GM23248 (cell line): ENCODE data around the gene ZFP36.

ENCODE experiments used
- EZH2 ChIP-seq: fragments of 200-600 bp; sonication (generic); IDR thresholded peaks from 2 replicates; pipeline ENCODE4 v1.6.1; 2018; ENCODE audit warnings: antibody characterized with exemption, mild to moderate bottlenecking; ENCODE audit not compliant: insufficient read depth, poor library complexity, severe bottlenecking
- EZH2phosphoT487 ChIP-seq: fragments of 200-600 bp; sonication (generic); IDR thresholded peaks from 2 replicates; pipeline ENCODE4 v1.6.1; 2018; ENCODE audit warnings: antibody characterized with exemption, moderate library complexity, mild to moderate bottlenecking, low read depth; ENCODE audit not compliant: insufficient read depth

GRCh38 chr19:39424934-39425333 lies 18.3 kb downstream of the ZFP36 start:
- TF ChIP-seq EZH2phosphoT487 (no peak), EZH2 (no peak)
